Stimulated activated CD8-positive, alpha-beta memory T cell treated with anti-CD3 and anti-CD28 coated beads, Interleukin-15, amount 100 ng/mL, for 24 hours (primary cell): ENCODE data around the gene MACO1.
"Not testable (repeated sequence)": the region's sequence is repeated elsewhere in the genome, so short reads cannot be mapped to it uniquely, and the experiment has no call there.

Experiments used
- DNase-seq: peaks from one replicate; pipeline ENCODE4 v3.0.0-alpha.2; 2020; ENCODE audit warnings: low read depth

MACO1 gene

DNA sequence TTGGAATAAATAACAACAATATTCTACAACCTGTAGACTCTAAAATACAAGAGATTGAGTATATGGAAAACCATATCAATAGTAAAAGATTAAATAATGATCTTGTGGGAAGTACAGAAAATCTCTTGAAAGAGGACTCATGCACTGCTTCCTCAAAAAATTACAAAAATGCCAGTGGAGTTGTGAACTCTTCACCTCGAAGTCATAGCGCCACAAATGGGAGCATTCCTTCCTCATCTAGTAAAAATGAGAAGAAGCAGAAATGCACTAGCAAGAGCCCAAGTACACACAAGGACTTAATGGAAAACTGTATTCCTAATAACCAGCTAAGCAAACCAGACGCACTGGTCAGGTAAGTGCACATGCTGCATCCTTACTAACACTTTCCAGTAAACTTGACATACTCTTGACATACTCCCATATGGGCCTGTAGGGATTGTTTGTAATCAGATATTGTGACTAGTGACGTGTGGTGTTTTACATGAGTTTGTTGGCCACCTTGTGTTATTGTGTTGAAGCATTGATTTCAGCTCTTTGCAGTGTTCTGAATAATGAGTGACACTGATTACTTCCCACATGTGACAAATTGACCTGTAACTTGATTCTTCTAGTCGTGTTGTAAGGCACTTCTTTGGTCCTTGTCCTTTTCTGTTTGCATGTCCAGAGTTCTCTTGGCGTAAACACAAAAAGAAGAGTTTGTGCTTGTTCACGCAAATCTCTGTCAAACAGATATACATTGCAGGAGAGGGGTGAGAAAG, 28.0 kb downstream of the MACO1 start:
- no peak for DNase-seq

DNA sequence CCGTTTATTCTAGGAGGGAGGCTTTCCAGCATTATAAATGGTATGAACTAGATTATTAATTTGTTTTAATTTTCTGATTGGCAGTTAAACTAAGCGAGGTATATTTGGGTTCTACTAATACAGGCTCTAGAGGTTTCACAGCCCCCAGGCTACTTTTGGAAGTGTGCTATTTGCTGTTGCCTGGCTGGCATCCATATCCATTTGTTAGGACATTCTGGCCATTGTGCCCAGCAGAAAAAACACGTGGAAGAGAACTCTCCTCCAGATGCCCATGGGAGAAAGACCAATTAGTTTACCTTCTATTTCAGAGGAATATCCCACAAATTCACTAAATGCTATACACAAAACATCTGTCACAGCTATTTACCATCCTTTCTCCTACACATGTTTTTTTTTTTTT, 29.3 kb downstream of the MACO1 start:
- DNase-seq: no peak

DNA sequence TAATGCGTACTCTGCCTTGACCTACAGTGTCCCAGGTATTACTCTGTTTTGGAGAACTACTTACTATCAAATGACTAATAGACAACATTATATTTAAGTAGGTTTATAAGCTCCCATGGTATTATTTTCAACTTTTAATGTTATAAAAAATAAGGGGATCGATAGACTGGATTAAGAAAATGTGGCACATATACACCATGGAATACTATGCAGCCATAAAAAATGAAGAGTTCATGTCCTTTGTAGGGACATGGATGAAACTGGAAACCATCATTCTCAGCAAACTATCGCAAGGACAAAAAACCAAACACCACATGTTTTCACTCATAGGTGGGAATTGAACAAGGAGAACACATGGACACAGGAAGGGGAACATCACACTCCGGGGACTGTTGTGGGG, 30.1 kb downstream of the MACO1 start:
- not testable (repeated sequence) for DNase-seq

DNA sequence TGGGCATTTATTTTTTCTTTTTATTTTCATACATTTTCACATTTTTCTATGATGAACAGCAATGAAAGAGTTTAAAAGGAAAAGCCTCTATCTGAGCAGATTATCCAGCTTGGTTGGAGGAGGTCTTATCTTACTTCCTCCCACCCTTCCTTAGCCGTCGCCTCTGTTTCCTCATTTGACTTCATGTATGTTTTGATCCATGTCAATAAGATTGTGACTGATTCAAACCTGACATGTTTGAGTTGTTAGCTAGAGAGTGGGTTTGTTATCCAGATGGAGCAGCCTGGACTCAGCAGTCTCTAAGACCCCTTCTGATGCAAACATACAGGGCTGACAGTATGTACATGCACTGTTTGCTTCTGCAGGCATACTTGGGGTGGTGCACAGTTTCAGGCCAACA, 31.2 kb downstream of the MACO1 start:
- no peak for DNase-seq

DNA sequence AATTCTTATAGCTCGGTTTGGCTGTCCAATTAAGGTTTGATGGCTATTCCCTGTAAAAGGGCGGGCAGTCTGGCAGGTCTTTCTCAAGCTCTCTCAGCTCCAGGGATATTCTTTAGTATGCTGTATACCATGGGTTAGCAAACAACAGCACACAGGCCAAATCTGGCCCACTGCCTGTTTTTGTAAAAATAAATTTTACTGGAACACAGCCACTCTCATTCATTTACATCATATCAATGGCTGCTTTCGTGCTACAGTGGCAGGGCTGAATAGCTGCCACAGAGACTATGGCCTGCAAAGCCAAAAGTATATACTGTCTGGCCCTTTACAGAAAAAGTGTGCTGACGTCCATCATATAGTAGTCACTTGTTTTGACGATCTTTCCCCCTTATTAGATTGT, 32.0 kb downstream of the MACO1 start:
- no peak for DNase-seq

DNA sequence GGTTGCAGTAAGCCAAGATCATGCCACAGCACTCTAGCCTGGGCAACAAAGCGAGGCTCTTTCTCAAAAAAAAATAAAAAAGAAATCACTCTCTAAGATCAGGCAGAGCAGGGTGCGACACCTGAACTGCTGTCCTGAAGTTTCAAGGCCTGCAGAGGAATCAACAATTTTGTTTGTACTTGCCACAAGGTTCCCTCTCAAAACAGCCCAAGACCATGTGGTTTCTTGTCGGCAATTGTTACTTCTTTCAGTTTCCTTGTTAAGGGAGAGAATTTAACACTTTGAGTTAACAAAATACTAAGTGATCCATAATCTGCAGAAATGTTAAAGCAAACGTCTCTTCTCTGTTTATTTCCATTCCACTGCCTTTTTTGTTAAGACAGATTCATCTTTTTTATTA, 36.5 kb downstream of the MACO1 start:
- no peak for DNase-seq

DNA sequence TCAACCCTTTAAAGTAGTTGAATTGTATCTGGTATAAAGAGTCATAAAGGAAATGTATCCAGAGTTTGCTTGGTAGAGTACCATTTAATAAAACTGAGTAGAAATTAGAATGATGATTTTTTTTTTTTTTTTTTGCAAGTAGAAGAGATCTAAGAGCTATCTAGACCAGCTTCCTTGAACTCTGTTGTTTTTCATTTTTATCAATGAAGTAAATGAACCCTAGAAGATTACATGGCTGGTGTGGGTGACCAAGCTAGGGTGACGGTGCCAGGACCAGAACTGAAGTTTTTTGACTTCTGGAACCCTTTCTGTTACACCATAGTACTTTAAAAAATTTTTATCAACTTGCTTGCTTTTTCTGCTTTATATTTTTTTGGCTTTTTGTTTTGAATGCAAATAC, 36.9 kb downstream of the MACO1 start:
- DNase-seq: no peak

DNA sequence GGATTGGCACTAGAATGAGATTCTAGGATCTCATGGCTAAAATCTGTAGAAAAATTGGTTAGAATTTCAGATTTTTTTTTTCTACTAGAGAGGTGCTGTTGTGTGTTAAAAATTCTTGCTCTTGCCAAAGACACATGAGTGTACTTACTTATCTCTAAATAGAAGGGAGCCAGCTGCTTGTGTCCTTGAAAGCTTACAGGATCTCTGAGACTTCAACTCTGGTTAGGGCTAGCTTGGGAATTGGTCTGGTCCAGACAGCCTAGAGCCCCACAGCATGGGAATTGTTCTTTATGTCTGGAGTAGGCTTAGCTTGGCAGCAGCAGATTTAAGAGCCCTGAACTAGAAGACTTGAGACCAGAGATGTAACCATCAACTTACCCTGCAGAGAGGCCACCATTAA, 37.3 kb downstream of the MACO1 start:
- DNase-seq: no peak

DNA sequence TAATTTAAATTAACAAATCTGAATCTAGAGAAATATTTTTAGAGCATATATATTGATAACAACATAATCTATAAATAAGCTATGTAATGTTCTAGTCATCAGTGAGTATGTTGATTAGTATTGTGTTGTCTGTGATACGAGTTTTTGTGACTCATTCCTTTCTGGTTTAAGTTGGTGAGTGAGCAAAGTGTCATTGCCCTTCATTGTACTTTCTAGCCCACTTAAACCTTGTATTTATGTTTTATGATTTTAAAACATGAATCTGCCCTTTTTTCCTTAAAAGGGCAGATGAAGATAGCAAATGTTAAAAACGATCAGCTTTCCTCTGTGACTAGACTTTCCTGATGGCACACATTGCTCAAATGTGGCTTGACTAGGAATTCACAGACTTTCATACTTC, 38.5 kb downstream of the MACO1 start:
- no peak for DNase-seq

DNA sequence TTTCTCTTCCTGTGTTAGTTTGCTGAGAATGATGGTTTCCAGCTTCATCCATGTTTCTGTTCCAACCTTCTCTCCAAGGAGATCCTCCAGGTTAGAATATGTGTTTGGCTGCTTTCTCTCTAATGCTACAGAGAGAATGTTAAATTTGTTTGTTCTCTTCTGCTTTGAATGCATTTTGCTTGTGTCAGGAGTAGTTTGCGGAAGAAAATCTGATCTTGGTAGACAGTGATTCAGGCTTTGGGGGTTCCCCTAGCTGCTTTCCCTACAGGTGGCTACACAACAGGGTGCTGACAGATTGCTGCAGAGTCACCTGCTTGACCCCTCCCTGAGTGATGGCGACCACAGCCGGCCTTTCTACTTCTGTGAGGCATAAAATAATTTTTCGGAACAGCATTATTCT, 41.8 kb downstream of the MACO1 start:
- DNase-seq: no peak

DNA sequence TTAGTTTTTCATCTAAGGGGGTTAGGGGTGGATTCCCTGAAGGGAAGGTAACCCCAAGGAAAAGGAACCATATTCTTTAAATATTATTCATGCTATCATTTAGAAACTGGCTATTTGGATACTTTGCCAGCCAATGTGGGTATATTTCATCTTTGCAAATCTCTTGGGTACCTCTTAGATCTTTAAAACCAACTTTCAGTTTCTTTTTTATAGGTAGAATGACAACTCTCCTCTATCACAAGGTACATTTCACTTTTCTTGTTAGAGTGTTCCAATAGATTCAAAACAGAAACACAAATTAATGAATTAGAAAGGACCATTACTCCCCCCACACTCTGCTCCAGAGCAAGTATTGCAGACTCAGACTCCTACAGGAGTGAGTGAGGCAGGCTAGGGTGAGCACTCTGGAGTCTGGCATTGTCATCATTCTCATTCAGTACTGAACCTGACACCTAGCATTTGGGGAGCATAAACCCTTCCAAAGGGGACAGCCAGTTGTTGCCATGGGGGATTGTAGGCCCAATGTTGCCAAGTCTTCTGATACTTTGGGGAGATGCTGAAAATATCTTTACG, 43.0 kb downstream of the MACO1 start:
- DNase-seq: no peak

DNA sequence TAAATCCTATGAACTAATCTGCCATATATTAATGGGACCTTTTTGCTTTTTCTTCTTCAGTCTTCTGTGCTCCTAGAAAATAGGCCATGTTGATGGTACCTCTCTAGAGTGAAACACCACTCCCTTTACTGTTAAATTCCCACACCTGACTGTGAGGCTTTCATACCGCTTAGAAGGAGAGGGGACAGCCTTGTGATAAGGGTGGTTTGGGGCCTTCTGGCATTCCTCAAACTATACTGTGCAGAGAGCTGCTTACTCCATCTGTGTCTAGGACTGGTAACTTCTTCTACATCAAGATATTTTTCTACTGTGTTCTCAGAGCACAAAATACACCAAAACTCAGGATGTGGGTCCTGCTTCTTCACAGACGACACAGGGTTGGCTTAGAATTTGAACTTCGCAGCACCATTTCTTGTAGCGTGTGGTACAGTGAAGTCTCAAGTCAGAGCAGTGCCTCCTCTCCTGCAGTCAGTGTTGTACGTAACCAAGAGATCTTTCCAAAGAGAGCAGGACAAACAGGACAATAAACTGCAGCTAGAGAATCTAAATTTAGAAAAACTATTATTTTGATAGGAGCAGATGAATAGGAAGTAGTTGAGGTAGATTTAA, 43.8 kb downstream of the MACO1 start:
- no peak for DNase-seq

DNA sequence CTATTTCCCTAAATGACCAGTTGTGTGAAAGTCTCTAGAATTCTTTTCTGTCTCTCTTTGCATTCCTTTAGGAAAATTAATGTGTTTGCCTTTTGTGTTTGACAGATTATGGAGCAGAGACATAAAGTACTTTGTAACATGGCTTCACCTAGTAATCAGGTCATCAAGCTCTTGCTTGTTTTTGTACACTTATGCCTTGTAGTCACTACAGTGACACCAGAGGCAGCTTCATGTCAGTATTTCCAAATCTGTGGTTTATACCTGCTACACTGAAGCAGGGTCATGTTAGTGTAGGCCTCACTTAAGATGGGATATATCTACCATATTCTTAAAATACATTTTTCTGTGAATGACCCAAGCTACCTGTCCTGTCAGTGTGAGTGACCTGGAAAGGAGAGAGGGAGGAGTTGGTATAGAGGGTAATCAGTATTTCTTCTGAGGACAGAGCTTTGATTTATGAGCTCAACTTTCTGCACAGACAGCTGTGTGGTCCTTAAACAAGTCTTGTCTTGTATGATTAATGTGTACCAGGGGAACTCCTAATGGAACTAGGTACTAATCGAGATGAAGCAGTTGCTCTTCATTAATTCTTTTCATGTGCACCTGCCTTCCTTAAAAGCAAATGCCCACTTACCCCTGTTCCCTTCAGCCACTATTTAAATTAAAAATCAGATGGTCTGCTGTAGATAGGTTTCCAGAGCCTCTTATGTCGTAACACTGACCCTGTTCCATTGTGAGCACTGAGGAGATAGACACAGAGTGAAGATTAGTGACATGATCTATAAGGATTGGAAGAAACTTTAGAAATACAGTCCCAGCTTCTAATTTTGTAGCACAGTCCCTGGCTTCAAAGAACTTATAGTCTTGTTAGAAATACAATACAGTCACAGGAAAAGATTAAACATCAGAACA, 45.7 kb downstream of the MACO1 start:
- DNase-seq: no peak

DNA sequence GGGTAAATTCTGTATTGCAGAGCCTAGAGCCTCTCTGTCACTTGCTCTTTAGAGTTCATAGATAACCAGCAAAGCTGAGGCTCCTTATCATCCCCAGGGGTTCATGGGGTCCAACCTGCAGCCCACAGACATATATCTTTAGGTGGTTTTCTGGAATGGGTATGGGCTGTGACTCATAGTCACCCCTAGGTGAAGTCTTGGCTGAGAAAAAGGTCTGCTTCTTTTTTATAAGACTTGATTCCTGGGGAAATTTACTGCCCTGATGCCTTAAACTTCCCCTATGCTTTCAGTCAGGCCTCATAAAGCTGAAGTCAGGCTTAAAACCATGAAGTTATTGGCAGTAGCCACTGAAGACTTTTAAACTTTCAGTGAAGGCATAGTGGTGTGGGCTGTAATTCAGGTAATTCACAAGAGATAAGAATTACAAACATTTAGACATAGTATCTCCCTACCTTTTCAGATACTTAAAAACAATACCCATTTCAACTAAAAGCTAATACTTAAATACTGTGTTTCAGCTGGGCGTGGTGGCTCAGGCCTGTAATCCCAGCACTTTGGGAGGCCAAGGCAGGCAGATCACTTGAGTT, 46.8 kb downstream of the MACO1 start:
- DNase-seq: no peak

DNA sequence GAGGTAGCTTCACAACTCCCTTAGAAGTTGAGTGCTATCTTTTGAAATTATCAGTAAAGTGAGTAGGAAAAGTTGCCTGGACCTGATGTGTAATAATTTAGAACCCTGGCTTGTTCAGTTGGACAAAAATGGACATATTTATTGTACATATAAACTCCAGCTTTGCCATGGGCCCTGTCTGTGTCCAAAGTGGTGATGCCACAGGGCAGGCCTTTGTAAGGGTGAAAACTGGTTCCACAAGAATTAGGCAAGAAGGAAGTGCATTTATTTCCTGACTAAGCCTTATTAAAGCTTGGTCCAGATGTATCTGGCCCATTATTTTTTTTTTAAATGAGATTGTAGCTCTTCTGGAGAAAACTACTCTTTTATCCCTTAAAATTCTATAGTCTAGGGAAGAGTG, 47.9 kb downstream of the MACO1 start:
- DNase-seq: no peak

DNA sequence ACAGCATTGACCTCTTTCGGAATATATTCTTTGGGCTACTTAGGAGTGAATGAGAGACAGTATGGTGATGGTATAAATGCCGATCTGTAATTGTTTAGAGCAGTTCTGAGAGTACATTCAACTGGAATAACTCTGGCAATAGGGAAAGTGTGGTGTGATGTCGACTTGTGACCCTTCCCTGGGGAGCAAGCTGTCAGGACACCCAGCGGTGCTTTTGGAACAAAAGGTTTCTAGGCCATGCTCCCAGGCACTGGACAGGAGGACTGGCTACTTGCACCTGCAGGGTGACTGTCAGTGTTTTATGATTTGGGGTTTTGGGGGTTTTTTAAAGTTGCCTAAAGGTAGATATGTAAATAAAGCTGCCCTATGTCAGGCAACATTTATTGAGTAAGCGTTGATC, 50.9 kb downstream of the MACO1 start:
- no peak for DNase-seq

DNA sequence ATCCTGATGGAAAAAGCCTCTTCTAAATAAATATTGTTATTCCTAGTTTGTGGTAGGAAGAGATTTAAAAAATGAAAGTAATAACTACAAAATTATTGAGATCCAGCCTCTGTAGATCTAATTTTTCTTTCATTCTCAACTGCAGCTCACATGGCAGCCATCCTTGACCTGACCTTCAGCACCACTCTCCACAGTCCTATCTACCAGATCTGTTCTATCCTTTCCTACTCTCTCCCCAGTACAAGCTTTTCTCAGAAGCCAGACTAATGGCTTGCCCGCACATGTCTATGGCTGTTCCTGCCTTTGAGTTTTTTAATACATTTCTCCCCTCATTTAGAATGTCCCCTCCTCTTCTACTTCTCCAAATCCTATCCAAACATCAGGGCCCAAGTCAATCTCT, 51.5 kb downstream of the MACO1 start:
- DNase-seq: no peak

DNA sequence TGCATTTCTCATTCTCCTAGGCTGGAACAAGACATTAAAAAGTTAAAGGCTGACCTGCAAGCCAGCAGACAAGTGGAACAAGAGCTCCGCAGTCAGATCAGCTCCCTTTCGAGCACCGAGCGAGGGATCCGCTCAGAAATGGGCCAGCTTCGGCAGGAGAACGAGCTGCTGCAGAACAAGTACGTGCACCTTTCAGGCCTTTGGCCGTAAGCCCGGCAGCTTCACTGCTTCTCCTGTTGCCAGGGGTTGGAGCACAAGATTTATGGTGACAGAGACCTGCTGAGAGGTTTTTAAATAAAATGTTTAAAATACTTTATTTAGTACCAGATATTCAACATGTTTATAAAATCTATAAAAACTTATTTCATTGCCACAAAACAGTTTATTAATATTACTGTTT, 53.4 kb downstream of the MACO1 start:
- no peak for DNase-seq

DNA sequence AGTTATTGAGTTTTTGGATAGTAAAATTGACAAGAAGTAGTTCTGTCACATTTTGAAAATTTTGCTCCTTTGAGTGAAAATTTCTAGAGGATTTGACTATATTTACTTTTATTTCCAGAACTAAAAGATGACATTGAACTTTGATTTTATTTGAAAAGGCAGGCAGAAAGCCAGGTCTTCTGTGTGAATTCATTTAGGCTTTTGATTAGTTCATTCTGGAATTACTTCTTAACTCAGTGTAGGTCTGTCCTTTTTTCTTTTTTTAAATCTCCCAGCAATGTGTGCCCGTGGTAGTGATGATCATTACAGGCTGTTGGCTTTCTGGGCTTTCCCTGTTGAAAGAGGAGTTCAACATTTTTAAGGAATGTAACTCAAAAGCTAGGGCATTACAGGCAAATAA, 53.8 kb downstream of the MACO1 start:
- DNase-seq: no peak

DNA sequence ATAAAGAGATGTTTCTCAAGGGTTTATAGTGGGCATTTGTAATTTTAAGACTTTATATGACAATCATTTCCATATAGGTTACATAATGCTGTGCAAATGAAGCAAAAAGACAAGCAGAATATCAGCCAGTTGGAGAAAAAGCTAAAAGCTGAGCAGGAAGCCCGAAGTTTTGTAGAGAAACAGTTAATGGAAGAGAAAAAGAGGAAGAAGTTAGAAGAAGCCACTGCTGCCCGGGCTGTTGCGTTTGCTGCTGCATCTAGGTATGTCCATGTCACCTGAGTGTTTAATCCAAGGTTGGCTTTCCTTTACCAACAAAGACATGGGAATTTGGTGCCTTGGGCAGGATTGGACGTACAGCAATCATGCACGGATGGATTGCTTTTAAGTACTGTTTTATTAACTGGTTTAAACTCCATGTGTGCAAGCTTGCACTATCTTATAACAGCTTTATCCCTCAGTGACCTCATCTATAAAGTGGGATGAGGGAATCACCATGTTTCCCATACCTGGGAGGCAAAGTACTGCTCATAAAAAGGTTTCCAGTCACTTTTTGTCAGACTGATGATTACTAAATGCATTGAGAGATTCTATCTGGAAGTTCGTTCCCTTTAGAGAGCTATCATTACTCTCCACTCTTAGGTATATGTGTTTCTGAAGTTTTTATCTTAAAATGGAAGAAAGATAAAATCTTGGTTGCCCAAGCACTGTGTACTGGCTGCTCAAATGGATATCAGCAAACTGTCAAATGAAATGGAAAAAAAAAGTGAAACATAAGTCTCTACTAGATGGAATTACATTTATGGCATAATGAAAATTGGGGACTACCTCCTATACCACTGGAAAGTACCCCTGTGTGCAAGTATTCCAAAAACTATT, 55.1 kb downstream of the MACO1 start:
- no peak for DNase-seq

DNA sequence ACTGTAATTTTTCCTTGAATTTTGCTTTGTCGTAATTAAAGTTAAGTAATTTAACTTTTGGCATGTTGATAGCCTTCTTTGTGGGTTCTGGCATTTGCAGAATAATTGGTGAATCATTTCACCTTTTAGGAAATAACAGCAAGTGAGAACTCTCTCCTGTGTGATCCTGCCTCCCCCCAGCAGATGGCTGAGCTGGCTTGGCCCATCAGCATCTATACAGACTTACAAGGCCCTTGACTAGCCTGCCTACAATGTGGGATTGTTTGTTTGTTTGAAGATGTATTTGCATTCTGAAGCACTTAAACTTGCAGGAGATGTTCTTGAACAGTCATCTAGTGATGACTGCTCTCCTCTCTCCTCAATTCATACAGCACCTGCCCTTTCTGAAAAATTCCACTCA, 55.9 kb downstream of the MACO1 start:
- no peak for DNase-seq
